H1 (cell line): Measurements from ENCODE around the gene PIF1. TPM values are rescaled to one million over a fixed set of nuclear protein-coding genes. Genes with fewer than 3 reads are reported as not detected.
"Not testable (repeated sequence)": the region's sequence is repeated elsewhere in the genome, so short reads cannot be mapped to it uniquely, and the experiment has no call there.

Experiments
- CTCF ChIA-PET: fragments of 300-600 bp; sonication (Branson Sonifier 250); formaldehyde crosslinking; loops from one replicate; lab custom pipeline; 2021; ENCODE audit not compliant: partially characterized antibody; lab: Charles Lee
- POLR2A ChIA-PET: fragments of 300-600 bp; sonication (Branson Sonifier 250); formaldehyde crosslinking; loops from one replicate; lab custom pipeline; 2021; ENCODE audit warnings: inconsistent platforms; ENCODE audit not compliant: partially characterized antibody; lab: Charles Lee
- DNase-seq, 2 experiments: peaks; one replicate each; pipeline versions ENCODE4 v3.0.0 to v3.0.0-alpha.2; 2010 to 2022; ENCODE audit warnings: low spot score in 2 of 2, low read depth in 1 of 2, mixed read lengths in 1 of 2
- FAIRE-seq: peaks from 2 replicates; lab custom pipeline; 2011; peaks lifted over from hg19 to GRCh38; lab: Jason Lieb, UNC
- H2AFZ ChIP-seq: 2 replicates; pipeline ENCODE4 v1.8.1; 2012; ENCODE audit warnings: low read length, inconsistent platforms
- H2AK5ac ChIP-seq: 2 replicates; pipeline ENCODE4 v1.6.1; 2013; ENCODE audit warnings: low read depth, low read length
- H2BK120ac ChIP-seq: replicated peaks from 2 replicates; pipeline ENCODE3; 2013; ENCODE audit warnings: low read depth, low read length, inconsistent platforms
- H2BK12ac ChIP-seq: 2 replicates; pipeline ENCODE4 v1.6.1; 2013; ENCODE audit warnings: low read depth, low read length
- H2BK15ac ChIP-seq: 2 replicates; pipeline ENCODE4 v1.6.1; 2013; ENCODE audit warnings: low read length
- H2BK20ac ChIP-seq: 2 replicates; pipeline ENCODE4 v1.6.1; 2013; ENCODE audit warnings: low read length
- H2BK5ac ChIP-seq: 2 replicates; pipeline ENCODE4 v1.6.1; 2013; ENCODE audit warnings: low read depth, low read length
- H3K14ac ChIP-seq: 2 replicates; pipeline ENCODE4 v1.6.1; 2013; ENCODE audit warnings: inconsistent platforms; ENCODE audit not compliant: insufficient read length
- H3K18ac ChIP-seq: 2 replicates; pipeline ENCODE4 v1.6.1; 2013; ENCODE audit warnings: low read length; ENCODE audit errors: extremely low read depth
- H3K23ac ChIP-seq: 2 replicates; pipeline ENCODE4 v1.6.1; 2013; ENCODE audit warnings: inconsistent platforms; ENCODE audit not compliant: insufficient read length
- H3K23me2 ChIP-seq: 2 replicates; pipeline ENCODE4 v1.6.1; 2013; ENCODE audit warnings: low read depth, low read length
- H3K27ac ChIP-seq: 2 replicates; pipeline ENCODE4 v1.6.1; 2011; ENCODE audit warnings: low read depth, low read length, inconsistent platforms
- H3K27me3 ChIP-seq, 4 experiments: replicated peaks in 1 of 4; 1 replicate in 1 of 4; 2 replicates in 3 of 4; pipeline versions ENCODE4 v1.6.1 to v1.8.1; 2011 to 2013; ENCODE audit warnings: low read length in 3 of 4, mild to moderate bottlenecking in 3 of 4, inconsistent platforms in 2 of 4, mixed read lengths in 2 of 4, moderate library complexity in 1 of 4; ENCODE audit not compliant: control insufficient read depth in 3 of 4, insufficient read depth in 3 of 4; ENCODE audit errors: extremely low read depth in 1 of 4
- H3K36me3 ChIP-seq, 4 experiments: 2 replicates each; pipeline versions ENCODE4 v1.6.1 to v1.8.1; 2011 to 2013; ENCODE audit warnings: mild to moderate bottlenecking in 4 of 4, low read length in 3 of 4, moderate library complexity in 2 of 4, control low read depth in 1 of 4, inconsistent platforms in 1 of 4; ENCODE audit not compliant: insufficient read depth in 4 of 4, control insufficient read depth in 2 of 4
- H3K4ac ChIP-seq: replicated peaks from 2 replicates; pipeline ENCODE3; 2013; ENCODE audit warnings: low read length, low read depth, mixed read lengths, inconsistent platforms; ENCODE audit not compliant: insufficient read length
- H3K4me1 ChIP-seq, 4 experiments: replicated peaks in 1 of 4; 1 replicate in 1 of 4; 2 replicates in 3 of 4; pipeline versions ENCODE4 v1.6.1 to v1.8.1; 2011 to 2013; ENCODE audit warnings: low read length in 3 of 4, inconsistent platforms in 2 of 4, mixed read lengths in 1 of 4; ENCODE audit not compliant: insufficient read depth in 4 of 4, control insufficient read depth in 3 of 4
- H3K4me2 ChIP-seq, 2 experiments: 2 replicates each; pipeline versions ENCODE4 v1.6.1 to v1.8.1; 2011 to 2013; ENCODE audit warnings: low read depth in 2 of 2, low read length in 2 of 2, control low read depth in 1 of 2, inconsistent platforms in 1 of 2, mild to moderate bottlenecking in 1 of 2; ENCODE audit not compliant: insufficient read depth in 1 of 2
- H3K4me3 ChIP-seq, 4 experiments: fragments of 200-600, 300-600 bp in 1 of 4; sonication (generic), shearing (Covaris generic), sonication (Bioruptor Twin) in 1 of 4; 2 replicates each; pipeline versions ENCODE4 v1.5.1 to v1.8.1; 2011 to 2016; ENCODE audit warnings: low read length in 4 of 4, low read depth in 3 of 4, control low read depth in 2 of 4, inconsistent platforms in 2 of 4, mild to moderate bottlenecking in 2 of 4, mixed read lengths in 1 of 4, moderate library complexity in 1 of 4; ENCODE audit not compliant: insufficient read depth in 2 of 4; ENCODE audit errors: extremely low read depth in 1 of 4
- H3K56ac ChIP-seq: replicated peaks from 2 replicates; pipeline ENCODE3; 2013; ENCODE audit warnings: low read depth, mild to moderate bottlenecking, mixed read lengths, low read length, inconsistent platforms; ENCODE audit not compliant: insufficient read length
- H3K79me1 ChIP-seq: 2 replicates; pipeline ENCODE4 v1.6.1; 2013; ENCODE audit warnings: low read depth, low read length, control low read depth
- H3K79me2 ChIP-seq, 2 experiments: 2 replicates each; pipeline versions ENCODE4 v1.6.1 to v1.8.1; 2012 to 2013; ENCODE audit warnings: low read length in 2 of 2, mild to moderate bottlenecking in 2 of 2, inconsistent platforms in 1 of 2; ENCODE audit not compliant: insufficient read depth in 2 of 2, control insufficient read depth in 1 of 2
- H3K9ac ChIP-seq, 4 experiments: replicated peaks in 1 of 4; 1 replicate in 1 of 4; 2 replicates in 3 of 4; pipeline versions ENCODE4 v1.6.1 to v1.8.1; 2011 to 2013; ENCODE audit warnings: low read depth in 3 of 4, low read length in 3 of 4, control low read depth in 2 of 4, mild to moderate bottlenecking in 2 of 4, moderate library complexity in 2 of 4, inconsistent platforms in 1 of 4; ENCODE audit errors: extremely low read depth in 1 of 4
- H3K9me3 ChIP-seq, 2 experiments: 2 replicates each; pipeline versions ENCODE4 v1.6.1 to v1.8.1; 2012 to 2013; ENCODE audit warnings: mild to moderate bottlenecking in 2 of 2, moderate library complexity in 2 of 2, control low read depth in 1 of 2, inconsistent platforms in 1 of 2, low read depth in 1 of 2, low read length in 1 of 2, mixed read lengths in 1 of 2; ENCODE audit not compliant: insufficient read depth in 2 of 2
- H4K20me1 ChIP-seq, 2 experiments: replicated peaks in 1 of 2; 2 replicates each; pipeline versions ENCODE3 to v1.8.1; 2011 to 2013; ENCODE audit warnings: inconsistent platforms in 2 of 2, low read length in 2 of 2, mild to moderate bottlenecking in 1 of 2; ENCODE audit not compliant: insufficient read depth in 2 of 2, control insufficient read depth in 1 of 2
- H4K5ac ChIP-seq: 2 replicates; pipeline ENCODE4 v1.6.1; 2013; ENCODE audit warnings: low read length, low read depth, mixed read lengths, inconsistent platforms; ENCODE audit not compliant: insufficient read length
- H4K8ac ChIP-seq: 2 replicates; pipeline ENCODE4 v1.8.0; 2013; ENCODE audit warnings: mild to moderate bottlenecking, moderate library complexity, low read length, inconsistent platforms; ENCODE audit not compliant: insufficient read depth; ENCODE audit errors: extremely low read depth
- H4K91ac ChIP-seq: replicated peaks from 2 replicates; pipeline ENCODE3; 2013; ENCODE audit warnings: low read length, mixed read lengths, inconsistent platforms; ENCODE audit not compliant: insufficient read length
- CEBPB ChIP-seq: IDR thresholded peaks from 2 replicates; pipeline ENCODE4 v1.6.1; 2012; ENCODE audit warnings: low read depth, low read length
- WGBS, 2 experiments: shearing (Covaris generic) in 1 of 2; methylation state at CpG; one replicate each; pipeline versions ENCODE4 v1.1.6 to v1.1.7; 2013 to 2015; ENCODE audit warnings: low lambda C conversion rate in 2 of 2, mixed read lengths in 2 of 2, inconsistent platforms in 1 of 2, low coverage in 1 of 2, missing lambda C conversion rate in 1 of 2; ENCODE audit not compliant: insufficient replicate concordance in 2 of 2, insufficient coverage in 1 of 2, insufficient read length in 1 of 2; ENCODE audit errors: extremely low coverage in 1 of 2, missing lambda C conversion rate in 1 of 2; 5-methylcytosine and 5-hydroxymethylcytosine counted together
- polyA plus RNA-seq, 7 experiments: library from polyadenylated mRNA; depleted of rRNA in 3 of 7; stranded (reverse) in 5 of 7; unstranded in 2 of 7; fragments of >200 nt in 5 of 7; fragments of 200-250 nt in 2 of 7; gene quantifications; 1 replicate in 5 of 7; 2 replicates in 1 of 7; 4 replicates in 1 of 7; pipeline versions ENCODE4 v1.2.1 to v1.2.3, GENCODE V29; 2011 to 2013; ENCODE audit warnings: missing spikeins in 2 of 7, mixed read lengths in 2 of 7
- total RNA-seq: library from RNA; stranded (reverse); fragmentation: NEBNext Ultra II Directional; extraction: Animal tissue kit (Norgen Biotek cat#: 25700); gene quantifications from 2 replicates; pipeline ENCODE4 v1.2.1, GENCODE V29; 2021

Gene PIF1
- total and polyA plus RNA-seq, 2 of the 8 experiments (the other 6 are each of a cell fraction or from before 2014, with no cell fraction given): 73.3 to 138 TPM

GRCh38 chr15:64795299-64795698 is 30.1 kb downstream of the PIF1 start:
- not testable (repeated sequence) for H3K18ac ChIP-seq, H3K79me1 ChIP-seq, H3K23ac ChIP-seq, H3K79me2 ChIP-seq, H3K4me3 ChIP-seq, FAIRE-seq, H3K56ac ChIP-seq, H3K4me2 ChIP-seq, H3K23me2 ChIP-seq, H2BK15ac ChIP-seq, H2AK5ac ChIP-seq, H2BK12ac ChIP-seq, H3K27me3 ChIP-seq, H3K9me3 ChIP-seq, H4K91ac ChIP-seq, DNase-seq, H3K36me3 ChIP-seq, H4K5ac ChIP-seq, H4K8ac ChIP-seq, H2BK120ac ChIP-seq, H3K14ac ChIP-seq, H3K27ac ChIP-seq, H2AFZ ChIP-seq, H2BK20ac ChIP-seq, H2BK5ac ChIP-seq, H3K4me1 ChIP-seq, H3K4ac ChIP-seq, H3K9ac ChIP-seq, H4K20me1 ChIP-seq
- TF ChIP-seq CEBPB: 0 out of 2 replicates have a peak, but pooled peaks have one; percentile 21
- WGBS, 2 experiments: 96% methylated on average over 7 of the region's 7 CpGs; no CpG with 5 or more reads in 1 of the 2 experiments
- POLR2A ChIA-PET: interaction anchor here (0.6 to 25.1 kb wide), 3 partner anchors 14 to 279 kb away, joined by 5 to 748 read pairs (median 74); no protein-coding TSS in a partner anchor
- CTCF ChIA-PET: interaction anchor here (0.6 to 1.3 kb wide), 3 partner anchors 8 to 17 kb away, joined by 3 to 4 read pairs (median 3); no protein-coding TSS in a partner anchor
